Fibroblast of skin of right biceps (primary cell): ENCODE data around the gene ZMYND19.
"Not testable (repeated sequence)": the region's sequence is repeated elsewhere in the genome, so short reads cannot be mapped to it uniquely, and the experiment has no call there.

Experiments
- DNase-seq: peaks from one replicate; pipeline ENCODE4 v3.0.0-alpha.2; 2013

The ZMYND19 gene

DNA sequence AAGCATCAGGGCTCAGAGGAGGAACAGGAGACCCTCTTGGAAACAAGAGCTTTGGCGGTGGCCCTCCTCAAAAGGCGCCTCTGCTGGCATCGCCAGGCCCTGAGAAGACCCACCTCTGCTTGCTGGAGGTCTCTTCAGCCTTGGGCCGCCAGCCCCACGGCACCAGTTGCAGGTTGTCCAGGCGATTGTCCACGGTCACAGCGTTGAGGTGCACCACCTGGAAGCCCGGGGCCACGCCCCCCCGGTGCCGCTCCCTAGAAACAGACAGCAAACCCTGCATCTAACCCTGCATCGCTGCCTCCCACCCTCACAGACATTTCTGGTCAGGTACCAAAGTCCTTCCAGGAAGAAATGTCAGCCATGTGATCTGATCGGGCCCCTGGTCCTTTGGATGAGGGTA lies 3.5 kb downstream of the ZMYND19 start:
- DNase-seq = no peak

GRCh38 chr9:137583957-137584356 lies 6.4 kb downstream of the ZMYND19 start:
- DNase-seq = no peak

- no peak for DNase-seq
These were observed 7.0 kb downstream of the ZMYND19 start for GRCh38 chr9:137583347-137583746.

- DNase-seq = no peak
These were observed 7.9 kb downstream of the ZMYND19 start for GRCh38 chr9:137582286-137582860.

GRCh38 chr9:137581361-137582285 lies 8.7 kb downstream of the ZMYND19 start:
- no peak for DNase-seq

DNA sequence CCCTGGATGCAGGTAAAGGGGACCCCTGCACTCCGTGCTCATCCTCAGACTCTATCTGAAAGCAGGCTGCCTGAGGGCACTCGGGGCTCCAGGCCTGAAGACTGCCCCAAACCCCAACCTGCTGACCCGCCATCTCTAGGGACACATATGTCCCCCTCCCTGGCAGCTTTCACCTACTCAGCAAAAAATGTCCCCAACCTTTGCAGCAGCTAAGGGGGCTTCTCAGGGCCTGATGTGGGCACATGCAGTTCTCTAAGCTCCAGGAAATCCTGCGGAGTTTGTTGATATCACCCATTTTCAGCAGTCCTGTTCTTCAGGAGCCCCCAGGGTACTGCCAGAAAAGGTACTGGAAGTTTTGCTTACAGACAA lies 9.4 kb downstream of the ZMYND19 start:
- no peak for DNase-seq

DNA sequence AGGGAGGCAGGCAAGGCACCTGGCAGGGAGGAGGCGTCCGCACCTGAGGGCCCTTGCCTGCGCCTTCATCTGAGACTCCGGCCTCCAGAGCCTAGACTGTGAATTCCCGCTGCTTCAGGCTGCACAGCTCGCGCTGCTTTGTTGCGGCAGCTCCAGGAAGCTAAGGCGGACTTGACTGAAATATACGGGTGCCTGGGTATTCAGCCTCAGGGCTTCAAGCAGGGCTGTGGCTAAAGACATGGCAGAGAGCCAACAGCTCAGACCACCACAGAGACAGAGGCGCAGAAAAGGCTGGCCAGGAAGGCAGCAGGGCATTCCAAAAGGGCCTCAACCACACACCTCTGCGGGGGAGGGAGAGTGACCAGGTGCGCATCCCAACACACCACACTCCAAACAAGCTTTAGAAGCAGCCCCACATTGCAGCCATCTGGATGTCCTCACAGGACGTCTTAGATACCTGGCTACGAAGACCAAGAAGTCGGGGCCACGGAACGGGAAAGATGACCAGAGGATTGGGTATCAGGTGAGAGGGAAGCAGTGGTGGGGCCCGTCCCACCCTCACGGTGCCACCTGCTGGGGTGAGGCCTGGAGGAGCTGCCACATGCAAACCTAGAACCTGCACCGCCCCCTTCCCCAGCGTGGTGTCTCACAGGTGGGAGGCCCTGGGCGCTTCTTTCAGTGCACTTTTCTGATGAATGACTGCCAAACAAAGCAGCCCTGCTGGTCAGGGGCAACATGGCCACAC lies 9.9 kb downstream of the ZMYND19 start:
- DNase-seq = no peak

- no peak for DNase-seq
These were observed 11.1 kb downstream of the ZMYND19 start for GRCh38 chr9:137579259-137579604.

- DNase-seq = peak; percentile 89
These were observed 11.6 kb downstream of the ZMYND19 start, which contains the start of gene DPH7 for GRCh38 chr9:137578518-137579258. Gene DPH7 (minus strand): TSS chr9:137578925. CDS start chr9:137578777, 148 bp downstream.

DNA sequence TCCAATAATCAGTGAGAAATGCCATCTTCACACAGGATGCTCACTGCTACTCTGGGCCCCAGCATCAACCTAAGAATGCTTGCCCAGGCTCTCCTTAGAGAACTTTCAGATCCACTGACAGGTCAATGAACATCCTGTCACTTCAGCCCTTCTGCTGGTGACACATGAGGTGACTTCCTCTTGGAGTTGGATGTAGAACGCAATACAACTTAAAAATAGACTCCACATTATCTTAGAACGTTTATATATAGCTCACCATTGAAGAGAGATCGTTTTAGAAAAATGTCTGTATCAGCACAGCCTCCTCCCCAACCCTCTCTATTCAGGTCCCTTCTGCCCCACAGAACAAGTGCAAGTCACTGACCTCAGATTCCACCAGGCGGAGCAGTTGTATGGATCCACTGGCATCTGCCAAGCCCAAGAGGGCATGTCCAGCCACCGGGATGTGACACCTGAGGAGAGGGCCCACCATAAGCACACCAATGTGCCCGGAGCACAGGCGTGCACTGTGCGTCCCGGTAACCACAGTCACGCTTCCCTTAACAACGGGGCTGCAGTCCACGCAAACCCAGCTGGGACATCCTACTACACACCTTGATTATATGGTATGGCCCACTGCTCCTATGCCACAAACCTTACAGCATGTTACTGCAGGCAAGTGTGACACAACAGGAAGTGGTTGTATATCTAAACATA lies 14.4 kb downstream of the ZMYND19 start:
- DNase-seq = no peak

DNA sequence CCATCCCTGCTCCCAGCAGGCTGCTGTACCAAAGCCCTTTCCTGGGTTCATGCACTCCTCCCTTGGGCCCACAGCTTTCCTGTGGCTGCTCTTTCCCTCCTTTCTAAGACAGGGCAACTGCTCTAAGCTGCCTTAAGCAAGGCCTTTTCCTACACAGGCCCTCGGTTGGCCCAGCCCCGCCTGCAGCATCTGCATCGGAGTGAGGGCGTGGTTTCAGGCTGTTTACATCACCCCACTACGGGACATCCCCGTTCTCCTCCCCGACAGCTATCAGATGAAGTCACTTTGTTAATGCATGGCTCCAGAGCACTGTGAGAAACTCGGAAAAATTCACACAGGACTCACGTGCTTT lies 15.0 kb downstream of the ZMYND19 start:
- DNase-seq = no peak

- no peak for DNase-seq
These were observed 16.1 kb downstream of the ZMYND19 start for GRCh38 chr9:137574192-137574591.

- no peak for DNase-seq
These were observed 19.7 kb downstream of the ZMYND19 start for GRCh38 chr9:137570566-137570965.

DNA sequence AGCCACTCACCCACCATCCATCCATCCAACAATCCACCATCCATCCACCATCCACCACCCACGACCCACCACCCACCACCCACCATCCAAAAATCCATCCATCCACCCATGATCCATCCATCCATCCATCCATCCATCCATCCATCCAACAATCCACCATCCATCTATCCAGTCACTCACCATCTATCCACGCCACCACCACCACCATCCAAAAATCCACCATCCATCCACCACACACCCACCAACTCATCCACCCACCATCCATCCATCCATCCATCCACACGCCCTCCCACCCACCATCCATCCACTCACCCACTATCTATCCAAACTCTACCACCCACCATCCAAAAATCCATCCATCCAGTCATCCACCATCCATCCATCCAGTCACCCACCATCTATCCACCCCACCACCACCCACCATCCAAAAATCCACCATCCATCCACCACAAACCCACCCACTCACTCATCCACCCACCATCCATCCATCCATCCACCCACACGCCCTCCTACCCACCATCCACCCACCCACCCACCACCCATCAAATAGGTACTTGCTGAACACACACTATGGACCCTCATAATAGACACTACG lies 20.6 kb downstream of the ZMYND19 start:
- no peak for DNase-seq

DNA sequence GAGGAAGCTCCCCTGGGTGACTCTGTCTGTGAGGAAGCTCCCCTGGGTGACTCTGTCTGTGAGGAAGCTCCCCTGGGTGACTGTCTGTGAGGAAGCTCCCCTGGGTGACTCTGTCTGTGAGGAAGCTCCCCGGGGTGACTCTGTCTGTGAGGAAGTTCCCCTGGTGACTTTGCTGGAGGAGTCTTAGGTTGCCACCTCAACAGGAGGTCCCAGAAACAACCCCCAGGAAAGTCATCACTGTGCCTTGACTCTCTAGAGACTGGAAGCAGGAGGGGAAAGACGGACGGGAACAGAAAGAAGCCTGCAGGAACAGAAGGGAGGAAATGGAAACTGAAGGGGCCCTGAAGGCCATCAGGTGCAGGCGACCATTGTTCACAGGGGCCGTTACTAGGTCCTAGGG lies 21.9 kb downstream of the ZMYND19 start:
- DNase-seq = not testable (repeated sequence)

- no peak for DNase-seq
These were observed 25.4 kb downstream of the ZMYND19 start for GRCh38 chr9:137564817-137565411.

- no peak for DNase-seq
These were observed 26.2 kb downstream of the ZMYND19 start for GRCh38 chr9:137564134-137564533.

- DNase-seq = no peak
These were observed 32.2 kb downstream of the ZMYND19 start for GRCh38 chr9:137558127-137558526.

- no peak for DNase-seq
These were observed 34.1 kb downstream of the ZMYND19 start for GRCh38 chr9:137556069-137556838.

- DNase-seq = no peak
These were observed 35.1 kb downstream of the ZMYND19 start for GRCh38 chr9:137555179-137555578.

DNA sequence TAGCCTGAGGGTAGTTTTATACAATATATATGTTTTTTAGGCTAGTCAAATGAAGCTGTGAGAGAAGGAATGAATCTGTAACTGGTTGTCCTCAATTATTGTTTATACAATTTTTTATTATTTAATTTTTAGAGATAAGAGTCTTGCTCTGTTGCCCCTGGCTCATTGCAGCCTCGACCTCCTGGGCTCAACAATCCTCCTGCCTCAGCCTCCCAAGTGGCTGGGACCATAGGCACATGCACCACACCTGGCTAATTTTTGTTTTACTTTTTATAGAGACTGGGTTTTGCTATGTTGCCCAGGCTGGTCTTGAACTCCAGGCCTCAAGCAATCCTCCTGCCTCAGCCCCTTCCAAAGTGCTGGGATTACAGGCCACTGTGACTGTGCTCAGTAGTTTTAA lies 36.0 kb downstream of the ZMYND19 start:
- no peak for DNase-seq
